Upper lobe of left lung (tissue), 4 donors: ENCODE data around the gene TENM4.

ENCODE experiments used
- EP300 ChIP-seq, 4 donors: sonication (generic); formaldehyde crosslinking; IDR thresholded peaks; one replicate each; pipeline ENCODE4 v1.5.1; 2017; ENCODE audit warnings: antibody characterized with exemption in 4 of 4, control low read depth in 2 of 4
- POLR2A ChIP-seq, 4 donors: fragments of 450-650 bp; IDR thresholded peaks; one replicate each; pipeline ENCODE4 v1.5.1; 2016 to 2017; ENCODE audit warnings: antibody characterized with exemption in 4 of 4, mild to moderate bottlenecking in 2 of 4
- POLR2AphosphoS5 ChIP-seq, 2 donors: sonication (generic); formaldehyde crosslinking; IDR thresholded peaks; one replicate each; pipeline ENCODE4 v1.5.1; 2017; ENCODE audit warnings: antibody characterized with exemption in 2 of 2
- TF ChIP-seq, protein P1 (sequence below), 6 experiments: fragments of 450-650 bp in 4 of 6; fragments of 200-600 bp in 2 of 6; sonication (generic) in 2 of 6; IDR thresholded peaks; one replicate each; pipeline ENCODE4 v1.5.1; 2016 to 2019; ENCODE audit warnings: antibody characterized with exemption in 6 of 6

DNA sequence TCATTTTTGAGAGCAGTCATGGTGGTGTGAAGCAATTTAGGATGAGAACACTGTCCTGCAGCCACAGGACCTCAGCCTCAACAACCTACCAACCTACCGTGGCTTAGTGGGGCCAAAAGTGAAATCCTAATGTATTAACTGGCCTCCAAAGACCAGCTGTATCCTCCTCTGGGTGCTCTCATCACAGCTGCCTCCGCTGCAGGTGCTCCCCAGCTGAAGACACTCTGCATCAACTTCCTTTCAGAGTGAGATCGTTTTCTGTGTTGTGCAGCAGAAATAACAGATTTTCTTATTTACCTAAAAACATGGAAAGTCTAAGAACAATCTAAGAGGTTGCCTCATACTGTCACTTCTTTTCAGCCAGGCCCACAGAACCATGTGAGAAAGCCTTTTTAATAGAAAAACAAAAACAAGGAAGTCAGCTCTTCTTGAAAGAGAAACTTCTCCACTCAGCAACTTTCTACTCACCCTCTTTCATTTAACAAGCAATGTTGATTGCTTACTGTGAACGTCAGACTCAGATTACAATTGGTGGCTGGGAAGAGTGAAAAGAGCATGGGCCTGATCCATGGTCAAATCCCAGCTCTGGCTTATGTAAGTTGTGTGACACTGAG is 136.1 kb downstream of the TENM4 start:
- no peak for TF ChIP-seq POLR2AphosphoS5 (IDR thresholded peaks at IDR 0.05)
- TF ChIP-seq, protein P1, sequence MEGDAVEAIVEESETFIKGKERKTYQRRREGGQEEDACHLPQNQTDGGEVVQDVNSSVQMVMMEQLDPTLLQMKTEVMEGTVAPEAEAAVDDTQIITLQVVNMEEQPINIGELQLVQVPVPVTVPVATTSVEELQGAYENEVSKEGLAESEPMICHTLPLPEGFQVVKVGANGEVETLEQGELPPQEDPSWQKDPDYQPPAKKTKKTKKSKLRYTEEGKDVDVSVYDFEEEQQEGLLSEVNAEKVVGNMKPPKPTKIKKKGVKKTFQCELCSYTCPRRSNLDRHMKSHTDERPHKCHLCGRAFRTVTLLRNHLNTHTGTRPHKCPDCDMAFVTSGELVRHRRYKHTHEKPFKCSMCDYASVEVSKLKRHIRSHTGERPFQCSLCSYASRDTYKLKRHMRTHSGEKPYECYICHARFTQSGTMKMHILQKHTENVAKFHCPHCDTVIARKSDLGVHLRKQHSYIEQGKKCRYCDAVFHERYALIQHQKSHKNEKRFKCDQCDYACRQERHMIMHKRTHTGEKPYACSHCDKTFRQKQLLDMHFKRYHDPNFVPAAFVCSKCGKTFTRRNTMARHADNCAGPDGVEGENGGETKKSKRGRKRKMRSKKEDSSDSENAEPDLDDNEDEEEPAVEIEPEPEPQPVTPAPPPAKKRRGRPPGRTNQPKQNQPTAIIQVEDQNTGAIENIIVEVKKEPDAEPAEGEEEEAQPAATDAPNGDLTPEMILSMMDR (IDR thresholded peaks at IDR 0.05), result no peak
- TF ChIP-seq POLR2A (IDR thresholded peaks at IDR 0.05), result no peak
- TF ChIP-seq EP300 (IDR thresholded peaks at IDR 0.05), result no peak
